AG04450 (cell line): ENCODE results near the gene MKI67. TPM values are rescaled to one million over a fixed set of nuclear protein-coding genes. Genes with fewer than 3 reads are reported as not detected.

Experiments
- CTCF ChIA-PET: fragments of 300-600, 350-600 bp; formaldehyde crosslinking; extraction: SDS; loops from one replicate; lab custom pipeline; 2022; ENCODE audit warnings: antibody characterized with exemption, inconsistent platforms; lab: Charles Lee
- POLR2A ChIA-PET: fragments of 350-600 bp; formaldehyde crosslinking; extraction: SDS; loops from one replicate; lab custom pipeline; 2021; ENCODE audit warnings: antibody characterized with exemption, inconsistent platforms; lab: Yijun Ruan, JAX
- DNase-seq: peaks from one replicate; pipeline ENCODE4 v3.0.0-alpha.2; 2011; ENCODE audit warnings: low read depth, low spot score
- H3K27ac ChIP-seq: one replicate; pipeline ENCODE4 v1.5.1; 2012; ENCODE audit warnings: low read depth, low read length, control low read depth
- H3K27me3 ChIP-seq: one replicate; pipeline ENCODE4 v1.6.0; 2012; ENCODE audit warnings: low read length; ENCODE audit not compliant: control insufficient read depth, insufficient read depth
- H3K4me3 ChIP-seq: 2 replicates; pipeline ENCODE4 v1.5.1; 2011; ENCODE audit warnings: mild to moderate bottlenecking, low read depth, low read length, control low read depth
- H3K9me3 ChIP-seq: 2 replicates; pipeline ENCODE4 v1.5.1; 2012; ENCODE audit warnings: low read length; ENCODE audit not compliant: control insufficient read depth, insufficient read depth
- CTCF ChIP-seq: IDR thresholded peaks from 2 replicates; pipeline ENCODE4 v1.5.1; 2011; ENCODE audit warnings: low read depth, low read length, control low read depth, inconsistent platforms
- polyA plus RNA-seq: library from polyadenylated mRNA; depleted of rRNA; stranded (reverse); fragments of >200 nt; gene quantifications from 2 replicates; pipeline ENCODE4 v1.2.3, GENCODE V29; 2011

Gene MKI67
- polyA plus RNA-seq, 1 experiment: 10.3 TPM

- no peak for TF ChIP-seq CTCF
- Histone ChIP-seq H3K27me3 (peaks cover 3% of the 10 kb centered on the region), H3K9me3 (peaks cover 10% of the 10 kb centered on the region; the same call in 1 of the 2 replicates), H3K27ac (no peak overlapping the region), H3K4me3 (no peak overlapping the region)
- DNase-seq: no peak
- CTCF ChIA-PET: interaction anchor here (0.8 to 2.6 kb wide), 7 partner anchors 14 to 83 kb away, joined by 3 to 53 read pairs (median 8); no protein-coding TSS in a partner anchor
- POLR2A ChIA-PET: no interaction called here
These were observed 55.4 kb downstream of the MKI67 start for GRCh38 chr10:128070721-128071416.

GRCh38 chr10:128070161-128070560, 56.1 kb downstream of the MKI67 start:
- ChIA-PET POLR2A (no interaction called here), CTCF (interaction anchor here (1.0 to 2.6 kb wide), 9 partner anchors 11 to 164 kb away, joined by 3 to 53 read pairs (median 8); no protein-coding TSS in a partner anchor)
- peaks cover 10% of the 10 kb centered on the region; the same call in 1 of the 2 replicates for H3K9me3 ChIP-seq
- TF ChIP-seq CTCF: no peak
- no peak for DNase-seq
- peaks cover 3% of the 10 kb centered on the region for H3K27me3 ChIP-seq
- no peak overlapping the region for H3K4me3 ChIP-seq
- H3K27ac ChIP-seq: no peak overlapping the region

GRCh38 chr10:128069351-128070051, 56.7 kb downstream of the MKI67 start:
- H3K9me3 ChIP-seq: peaks cover 10% of the 10 kb centered on the region; the same call in 1 of the 2 replicates
- H3K27ac ChIP-seq: no peak overlapping the region
- ChIA-PET CTCF (interaction anchor here (0.6 to 2.6 kb wide), 35 partner anchors 9 to 1273 kb away, joined by 3 to 53 read pairs (median 4); partner anchors contain the start of genes MKI67 and PTPRE), POLR2A (no interaction called here)
- H3K4me3 ChIP-seq: no peak overlapping the region
- peaks cover 3% of the 10 kb centered on the region for H3K27me3 ChIP-seq
- peak; percentile 33 for DNase-seq
- TF ChIP-seq CTCF: peak; percentile 81

- POLR2A ChIA-PET: no interaction called here
- CTCF ChIA-PET: interaction anchor here (0.6 to 2.6 kb wide), 33 partner anchors 8 to 1274 kb away, joined by 3 to 53 read pairs (median 4); partner anchors contain the start of genes MKI67 and PTPRE
- DNase-seq: no peak
These were observed 57.6 kb downstream of the MKI67 start for GRCh38 chr10:128068398-128069285.

More at GRCh38 chr10:128068398-128069285, 57.6 kb downstream of the MKI67 start:
- peaks cover 10% of the 10 kb centered on the region; the same call in 1 of the 2 replicates for H3K9me3 ChIP-seq
- H3K27ac ChIP-seq: no peak overlapping the region
- peaks cover 3% of the 10 kb centered on the region for H3K27me3 ChIP-seq
- no peak overlapping the region for H3K4me3 ChIP-seq
- no peak for TF ChIP-seq CTCF
